ENCODE results near the gene SFXN2. TPM values are rescaled to one million over a fixed set of nuclear protein-coding genes. Genes with fewer than 3 reads are reported as not detected.
"Not testable (repeated sequence)": the region's sequence is repeated elsewhere in the genome, so short reads cannot be mapped to it uniquely, and the experiment has no call there.

SFXN2 gene
- total RNA-seq, 2 donors from 2014 or later = 30.5 to 32.9 TPM

- Mint-ChIP-seq H3K4me3 (no peak overlapping the region), H3K36me3 (ENCODE audit: low read depth) (peaks cover 17% of the 10 kb centered on the region), H3K9me3 (no peaks in the 10 kb centered on the region), H3K4me1 (peaks cover 14% of the 10 kb centered on the region), H3K27me3 (ENCODE audit: insufficient read depth) (peaks cover 7% of the 10 kb centered on the region), H3K27ac (no peak overlapping the region)
- Histone ChIP-seq H3K9me3 (ENCODE audit: control insufficient read depth, low read length) (no peaks in the 10 kb centered on the region), H3K4me1 (ENCODE audit: control insufficient read depth, insufficient read depth, low read length) (no peaks in the 10 kb centered on the region), H3K27me3 (ENCODE audit: control insufficient read depth, insufficient read depth, low read length, poor library complexity, severe bottlenecking) (no peaks in the 10 kb centered on the region), H3K36me3 (ENCODE audit: control insufficient read depth, insufficient read depth, low read length) (peaks cover 23% of the 10 kb centered on the region), H3K9ac (ENCODE audit: extremely low read depth, low read length, poor library complexity, severe bottlenecking) (no peak overlapping the region), H3K4me3 (ENCODE audit: low read length) (no peak overlapping the region), H3K27ac (ENCODE audit: low read depth, low read length) (no peak overlapping the region)
- no peak for DNase-seq
- WGBS, 2 experiments (ENCODE audit: insufficient coverage in 1 of 2, insufficient read length in 1 of 2) = 80 to 98% methylated on average over 1 to 2 of the region's 2 CpGs
- TF ChIP-seq CTCF (conservative IDR thresholded peaks at IDR 0.05) = no peak
These were observed 25.8 kb downstream of the SFXN2 start for GRCh38 chr10:102740229-102740628.

DNA sequence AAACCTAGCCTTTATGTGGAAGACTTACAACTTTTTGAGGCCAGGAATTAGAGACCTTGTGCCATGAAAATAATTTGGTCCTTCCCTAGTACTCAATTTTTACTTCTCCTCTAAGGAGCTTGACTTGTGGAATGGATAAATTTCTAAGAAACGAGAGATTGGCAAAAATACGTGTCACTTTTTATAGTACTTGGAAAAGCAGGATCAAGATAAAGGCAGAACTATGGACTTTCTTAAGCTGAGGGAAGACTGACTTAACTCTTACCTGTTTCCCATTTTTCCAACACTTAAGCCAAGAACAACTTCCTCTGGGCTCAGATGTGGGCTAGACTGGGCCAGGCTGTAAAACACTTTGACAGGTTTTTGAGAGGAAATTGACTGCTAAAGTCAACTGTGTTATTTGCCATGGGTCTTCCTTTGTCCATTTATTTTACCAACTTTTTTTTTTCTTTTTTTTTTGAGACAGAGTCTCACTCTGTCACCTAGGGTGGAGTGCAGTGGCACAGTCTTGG lies 27.3 kb downstream of the SFXN2 start:
- Mint-ChIP-seq H3K4me1 (peaks cover 14% of the 10 kb centered on the region), H3K9me3 (no peaks in the 10 kb centered on the region), H3K27ac (no peak overlapping the region), H3K27me3 (ENCODE audit: insufficient read depth) (peaks cover 7% of the 10 kb centered on the region), H3K4me3 (no peak overlapping the region), H3K36me3 (ENCODE audit: low read depth) (peaks cover 10% of the 10 kb centered on the region)
- no peak overlapping the region for H3K27ac ChIP-seq (ENCODE audit: low read depth, low read length)
- H3K4me1 ChIP-seq (ENCODE audit: control insufficient read depth, insufficient read depth, low read length) = no peaks in the 10 kb centered on the region
- peaks cover 15% of the 10 kb centered on the region for H3K36me3 ChIP-seq (ENCODE audit: control insufficient read depth, insufficient read depth, low read length)
- 93 to 100% methylated on average over 2 of the region's 2 CpGs for WGBS, 2 experiments (ENCODE audit: insufficient coverage in 1 of 2, insufficient read length in 1 of 2)
- H3K9me3 ChIP-seq (ENCODE audit: control insufficient read depth, low read length) = no peaks in the 10 kb centered on the region
- H3K9ac ChIP-seq (ENCODE audit: extremely low read depth, low read length, poor library complexity, severe bottlenecking) = no peak overlapping the region
- no peak for DNase-seq
- H3K4me3 ChIP-seq (ENCODE audit: low read length) = no peak overlapping the region
- TF ChIP-seq CTCF (conservative IDR thresholded peaks at IDR 0.05) = no peak
- H3K27me3 ChIP-seq (ENCODE audit: control insufficient read depth, insufficient read depth, low read length, poor library complexity, severe bottlenecking) = no peaks in the 10 kb centered on the region

- not testable (repeated sequence) for H3K9me3 Mint-ChIP-seq; H3K9me3 ChIP-seq (ENCODE audit: control insufficient read depth, low read length); H3K4me1 ChIP-seq (ENCODE audit: control insufficient read depth, insufficient read depth, low read length); H3K36me3 Mint-ChIP-seq (ENCODE audit: low read depth); H3K27me3 Mint-ChIP-seq (ENCODE audit: insufficient read depth); H3K4me3 Mint-ChIP-seq; H3K27me3 ChIP-seq (ENCODE audit: control insufficient read depth, insufficient read depth, low read length, poor library complexity, severe bottlenecking); H3K4me3 ChIP-seq (ENCODE audit: low read length); H3K9ac ChIP-seq (ENCODE audit: extremely low read depth, low read length, poor library complexity, severe bottlenecking); H3K27ac ChIP-seq (ENCODE audit: low read depth, low read length); DNase-seq; H3K27ac Mint-ChIP-seq
- 90 to 92% methylated on average over 4 to 5 of the region's 5 CpGs for WGBS, 2 experiments (ENCODE audit: insufficient coverage in 1 of 2, insufficient read length in 1 of 2)
- H3K4me1 Mint-ChIP-seq = peaks cover 14% of the 10 kb centered on the region
- peaks cover 12% of the 10 kb centered on the region for H3K36me3 ChIP-seq (ENCODE audit: control insufficient read depth, insufficient read depth, low read length)
These were observed 27.9 kb downstream of the SFXN2 start for GRCh38 chr10:102742313-102742712.

DNA sequence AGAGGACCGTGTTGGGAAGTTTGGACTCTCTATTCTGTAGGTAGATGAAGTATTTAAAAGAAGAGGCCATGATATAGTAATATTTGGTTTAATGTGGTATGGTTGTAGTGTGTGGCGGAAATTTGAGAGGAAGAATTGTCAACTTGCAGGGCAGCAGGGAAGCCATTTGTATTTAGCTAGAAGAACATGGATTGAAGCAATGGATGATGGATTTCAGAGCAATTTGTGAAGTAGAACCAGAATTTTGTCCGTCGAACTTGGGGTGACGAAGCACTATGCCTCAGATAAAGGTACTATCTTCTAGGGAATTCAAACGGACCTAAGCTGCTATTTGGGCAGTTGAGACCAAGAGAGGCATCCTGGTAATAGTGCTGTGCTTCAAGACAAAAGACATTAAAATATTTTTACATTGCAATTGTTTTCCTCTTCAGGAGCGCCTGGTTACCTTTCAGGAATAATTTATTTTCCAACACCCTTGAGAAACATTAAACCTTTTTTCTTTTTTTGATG lies 28.7 kb downstream of the SFXN2 start:
- no peak for TF ChIP-seq CTCF (conservative IDR thresholded peaks at IDR 0.05)
- Histone ChIP-seq H3K27ac (ENCODE audit: low read depth, low read length) (no peak overlapping the region), H3K36me3 (ENCODE audit: control insufficient read depth, insufficient read depth, low read length) (peaks cover 8% of the 10 kb centered on the region), H3K4me3 (ENCODE audit: low read length) (peak overlapping the region; percentile 53), H3K27me3 (ENCODE audit: control insufficient read depth, insufficient read depth, low read length, poor library complexity, severe bottlenecking) (no peaks in the 10 kb centered on the region), H3K4me1 (ENCODE audit: control insufficient read depth, insufficient read depth, low read length) (no peaks in the 10 kb centered on the region), H3K9me3 (ENCODE audit: control insufficient read depth, low read length) (no peaks in the 10 kb centered on the region), H3K9ac (ENCODE audit: extremely low read depth, low read length, poor library complexity, severe bottlenecking) (no peak overlapping the region)
- peak; percentile 47 for DNase-seq
- peaks cover 7% of the 10 kb centered on the region for H3K27me3 Mint-ChIP-seq (ENCODE audit: insufficient read depth)
- peaks cover 2% of the 10 kb centered on the region for H3K36me3 Mint-ChIP-seq (ENCODE audit: low read depth)
- H3K4me1 Mint-ChIP-seq = peaks cover 14% of the 10 kb centered on the region
- 52 to 59% methylated on average over 6 to 7 of the region's 7 CpGs for WGBS, 2 experiments (ENCODE audit: insufficient coverage in 1 of 2, insufficient read length in 1 of 2)
- peak overlapping the region; percentile 85 for H3K4me3 Mint-ChIP-seq
- H3K27ac Mint-ChIP-seq = peak overlapping the region; percentile 83
- no peaks in the 10 kb centered on the region for H3K9me3 Mint-ChIP-seq

Data from endodermal cell (in vitro differentiated cells).